Stimulated activated CD8-positive, alpha-beta memory T cell treated with anti-CD3 and anti-CD28 coated beads, Interleukin-15, amount 100 ng/mL, for 48 hours (primary cell): Measurements from ENCODE around the gene DENND4C.
"Not testable (repeated sequence)": the region's sequence is repeated elsewhere in the genome, so short reads cannot be mapped to it uniquely, and the experiment has no call there.

ENCODE experiments used
- DNase-seq, 2 donors: peaks; one replicate each; pipeline ENCODE4 v3.0.0-alpha.2; 2020; ENCODE audit warnings: low read depth in 2 of 2

Gene DENND4C

GRCh38 chr9:19230355-19231125 is at the start of gene DENND4C:
Gene DENND4C, plus strand, starts transcription at chr9:19230693. Its CDS starts 45,482 bp downstream, at chr9:19276175.
- peak; percentile 64 to 68 for DNase-seq

GRCh38 chr9:19180991-19181390 is 49.5 kb upstream of the DENND4C start:
- DNase-seq, result no peak

- DNase-seq, result no peak
Measured at GRCh38 chr9:19181561-19181960, 48.9 kb upstream of the DENND4C start.

- DNase-seq, result peak; percentile 70 to 79
Measured at GRCh38 chr9:19184144-19184917, 46.2 kb upstream of the DENND4C start.

- DNase-seq, result no peak
Measured at GRCh38 chr9:19185191-19185590, 45.3 kb upstream of the DENND4C start.

- no peak for DNase-seq
Measured at GRCh38 chr9:19186232-19186631, 44.3 kb upstream of the DENND4C start.

- DNase-seq, result no peak
Measured at GRCh38 chr9:19188771-19189170, 41.7 kb upstream of the DENND4C start.

GRCh38 chr9:19192202-19193028 is 38.1 kb upstream of the DENND4C start:
- DNase-seq, result no peak

- DNase-seq, result no peak
Measured at GRCh38 chr9:19193029-19193324, 37.5 kb upstream of the DENND4C start.

GRCh38 chr9:19193358-19193973 is 37.0 kb upstream of the DENND4C start:
- not testable (repeated sequence) for DNase-seq

- no peak for DNase-seq
Measured at GRCh38 chr9:19198406-19198805, 32.1 kb upstream of the DENND4C start.

- no peak for DNase-seq
Measured at GRCh38 chr9:19199012-19199411, 31.5 kb upstream of the DENND4C start.

GRCh38 chr9:19200229-19200628 is 30.3 kb upstream of the DENND4C start:
- no peak for DNase-seq

GRCh38 chr9:19201899-19202891 is 28.3 kb upstream of the DENND4C start:
- DNase-seq, result no peak

- no peak for DNase-seq
Measured at GRCh38 chr9:19203058-19203457, 27.4 kb upstream of the DENND4C start.

- no peak for DNase-seq
Measured at GRCh38 chr9:19208653-19209052, 21.8 kb upstream of the DENND4C start.

- DNase-seq, result no peak
Measured at GRCh38 chr9:19209188-19209587, 21.3 kb upstream of the DENND4C start.

- DNase-seq, result no peak
Measured at GRCh38 chr9:19213823-19214222, 16.7 kb upstream of the DENND4C start.

GRCh38 chr9:19216466-19216865 is 14.0 kb upstream of the DENND4C start:
- no peak for DNase-seq

- no peak for DNase-seq
Measured at GRCh38 chr9:19221326-19221725, 9.2 kb upstream of the DENND4C start.

GRCh38 chr9:19223724-19224123 is 6.8 kb upstream of the DENND4C start:
- DNase-seq, result no peak
